Esophagus mucosa (tissue), 1 donor: ENCODE data around the gene SELENOH. TPM values are rescaled to one million over a fixed set of nuclear protein-coding genes. Genes with fewer than 3 reads are reported as not detected.

Experiments
- ATAC-seq: fragments of 200-7000 bp; cut with Tn5 transposase; one replicate; pipeline ENCODE4 v1.9.1; 2020
- total RNA-seq: library from RNA; stranded (reverse); gene quantifications from one replicate; pipeline ENCODE4 v1.2.4, GENCODE V29; 2023
- donor health status: DM: yes; HTN: yes; CAD: no.

The SELENOH gene
- total RNA-seq, 1 donor from 2014 or later, result 120 TPM

GRCh38 chr11:57786436-57786835 lies 45.1 kb downstream of the SELENOH start:
- ATAC-seq, result no peak

DNA sequence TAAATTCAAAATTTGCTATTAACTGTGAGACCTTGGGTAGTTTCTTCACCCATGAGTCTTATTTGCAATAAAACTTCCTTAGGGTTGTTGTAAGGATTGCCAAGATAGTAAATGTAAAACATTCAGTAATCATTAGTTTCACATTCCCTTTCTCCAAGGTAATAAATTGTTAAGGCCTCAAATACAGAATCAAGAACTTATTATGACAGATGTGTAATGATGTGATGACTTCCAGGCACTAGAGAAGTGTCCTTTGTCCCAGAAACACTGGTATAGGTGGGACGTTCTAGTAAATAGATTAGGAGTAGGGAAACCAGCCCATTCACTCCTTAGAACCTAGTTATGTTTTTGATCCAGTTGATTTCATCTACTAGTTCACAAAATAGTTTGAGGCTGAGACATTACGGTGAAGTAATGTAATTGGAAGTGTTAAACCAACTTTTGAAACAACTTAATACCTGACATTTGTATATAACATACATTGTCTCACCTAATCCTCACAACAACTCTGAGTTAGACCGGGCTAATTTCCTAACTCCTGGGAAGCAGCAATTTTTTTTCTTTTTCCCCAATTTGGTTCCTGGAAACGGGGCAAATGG lies 45.8 kb downstream of the SELENOH start:
- ATAC-seq, result peak; percentile 25

GRCh38 chr11:57787920-57788702 lies 46.8 kb downstream of the SELENOH start:
- peak; percentile 84 for ATAC-seq

DNA sequence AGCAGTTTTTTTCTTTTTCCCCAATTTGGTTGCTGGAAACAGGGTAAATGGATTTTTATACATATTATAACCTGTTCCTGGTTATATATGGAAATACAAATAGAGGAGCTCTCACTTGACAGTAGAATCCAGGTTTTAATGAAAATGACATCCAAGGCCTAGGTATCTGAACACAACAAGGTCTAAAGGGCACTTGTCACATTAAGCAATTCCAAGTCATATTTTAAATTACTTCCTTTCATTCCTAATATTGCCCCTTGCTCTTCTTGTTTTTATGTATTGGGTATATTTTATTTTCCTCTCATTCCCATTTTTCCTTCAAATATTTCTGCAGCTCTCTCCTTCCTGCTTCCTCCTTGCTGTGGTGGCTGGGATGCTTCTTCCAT lies 47.4 kb downstream of the SELENOH start:
- no peak for ATAC-seq

DNA sequence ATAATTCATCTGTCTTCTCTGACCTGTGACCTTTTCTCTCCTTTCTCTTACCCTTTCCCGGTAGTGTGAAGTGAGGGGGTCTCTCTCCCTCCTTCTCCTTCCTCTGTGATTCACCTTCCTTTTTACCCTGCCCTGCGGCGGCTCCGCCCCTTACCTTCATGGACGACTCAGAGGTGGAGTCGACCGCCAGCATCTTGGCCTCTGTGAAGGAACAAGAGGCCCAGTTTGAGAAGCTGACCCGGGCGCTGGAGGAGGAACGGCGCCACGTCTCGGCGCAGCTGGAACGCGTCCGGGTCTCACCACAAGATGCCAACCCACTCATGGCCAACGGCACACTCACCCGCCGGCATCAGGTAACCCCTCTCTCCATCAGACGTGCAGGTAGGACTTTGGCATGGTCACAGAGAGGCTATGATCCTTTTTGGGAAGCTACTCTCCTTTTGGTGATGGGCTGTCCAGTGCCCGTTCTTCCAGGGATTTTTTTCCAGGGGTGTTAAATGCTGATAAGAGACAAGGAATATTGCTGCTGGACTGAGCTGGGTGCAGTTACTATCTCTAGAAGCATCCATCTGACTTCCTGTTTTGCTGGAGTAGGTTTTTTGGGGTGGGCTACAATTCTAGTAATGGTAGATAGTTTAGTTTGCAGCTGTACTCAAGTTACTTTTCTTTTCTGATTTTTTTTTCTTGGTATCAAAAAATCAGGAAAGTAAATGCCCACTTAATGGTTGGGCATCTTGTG lies 50.2 kb downstream of the SELENOH start:
- ATAC-seq, result no peak

GRCh38 chr11:57792060-57792541 lies 50.8 kb downstream of the SELENOH start:
- ATAC-seq, result peak; percentile 57

DNA sequence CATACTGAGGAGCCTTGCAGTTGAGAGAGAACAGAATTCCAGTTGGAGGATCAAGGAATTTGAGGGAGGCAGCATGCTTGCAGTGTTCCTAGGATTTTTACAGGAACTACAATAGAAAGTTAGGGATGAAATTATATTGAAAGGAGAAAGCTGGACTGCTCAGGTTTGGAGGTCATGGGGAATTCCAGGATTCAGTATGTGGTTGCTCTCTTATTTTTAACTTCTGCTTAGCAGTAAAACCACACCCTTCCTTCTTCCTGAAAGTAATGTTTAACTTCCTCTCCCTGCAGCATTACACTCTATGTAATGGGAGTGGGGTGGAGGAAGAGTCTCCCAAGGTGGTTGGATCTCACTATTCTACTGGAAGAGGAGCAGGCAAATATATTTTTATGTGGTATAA lies 51.6 kb downstream of the SELENOH start:
- peak; percentile 32 for ATAC-seq

Other genes starting within 250 kb of the SELENOH start
- 1.00 TPM for gene SLC43A1, start 225.8 kb upstream of the SELENOH start, total RNA-seq
- gene TIMM10, start 210.7 kb upstream of the SELENOH start, total RNA-seq, result 43.6 TPM
- gene SMTNL1, start 203.9 kb upstream of the SELENOH start, total RNA-seq, result not detected
- gene UBE2L6, start 173.8 kb upstream of the SELENOH start, total RNA-seq, result 36.9 TPM
- gene SERPING1, start 143.8 kb upstream of the SELENOH start, total RNA-seq, result 16.7 TPM
- not detected for gene YPEL4, start 91.6 kb upstream of the SELENOH start, total RNA-seq
- gene CLP1, start 83.7 kb upstream of the SELENOH start, total RNA-seq, result 10.6 TPM
- gene ZDHHC5, start 73.4 kb upstream of the SELENOH start, total RNA-seq, result 122 TPM
- gene MED19, start 29.3 kb upstream of the SELENOH start, total RNA-seq, result 12.8 TPM
- 60.2 TPM for gene TMX2, start 28.9 kb upstream of the SELENOH start, total RNA-seq
- gene BTBD18, start 10.3 kb downstream of the SELENOH start, total RNA-seq, result not detected
- gene CTNND1, start 20.3 kb downstream of the SELENOH start, total RNA-seq, result 323 TPM